ENCODE results near the gene ZNF578. TPM values are rescaled to one million over a fixed set of nuclear protein-coding genes. Genes with fewer than 3 reads are reported as not detected.
A peak's percentile ranks its signal among the peaks of the same experiment; 100 is the strongest.

Gene ZNF578
- total and polyA plus RNA-seq, 9 of the 15 experiments (the other 6 are each of a cell fraction or from before 2014, with no cell fraction given): 0.05 to 0.29 (median 0.15) TPM

GRCh38 chr19:52527134-52527955 lies 74.0 kb downstream of the ZNF578 start, which contains the start of gene ZNF808 (continued):
- TF ChIP-seq CHD7 (IDR thresholded peaks at IDR 0.05; ENCODE audit: low read depth, low read length) (no peak), ETV1 (tag; conservative IDR thresholded peaks at IDR 0.05; ENCODE audit: low read depth) (peak; percentile 62), KHSRP (IDR thresholded peaks at IDR 0.05) (no peak), GTF2B (IDR thresholded peaks at IDR 0.05; ENCODE audit: extremely low read depth, insufficient read length) (no peak), ZNF444 (CRISPR knock-in tag; IDR thresholded peaks at IDR 0.05) (no peak), ZNF146 (CRISPR knock-in tag; IDR thresholded peaks at IDR 0.05; ENCODE audit: unreplicated experiment) (no peak), ERF (CRISPR knock-in tag; IDR thresholded peaks at IDR 0.05) (0 out of 2 replicates have a peak, but pooled peaks have one; percentile 38), TEAD1 (CRISPR knock-in tag; IDR thresholded peaks at IDR 0.05) (no peak), ZNF655 (CRISPR knock-in tag; IDR thresholded peaks at IDR 0.05) (no peak), ESRRB (CRISPR knock-in tag; IDR thresholded peaks at IDR 0.05; ENCODE audit: borderline replicate concordance) (no peak), CC2D1A (IDR thresholded peaks at IDR 0.05) (no peak), ZNF12 (CRISPR knock-in tag; IDR thresholded peaks at IDR 0.05) (peak; percentile 82; the same call in 1 of the 2 replicates), NCOA1 (IDR thresholded peaks at IDR 0.05; ENCODE audit: low read depth) (no peak)
